GM18909 (cell line): Measurements from ENCODE around the gene PLB1.

Source experiments
- ATAC-seq: cut with Tn5 transposase; IDR thresholded peaks from one replicate; pipeline ENCODE4 v1.9.1; 2021; ENCODE audit warnings: mild to moderate bottlenecking; ENCODE audit not compliant: unreplicated experiment, poor library complexity

Gene PLB1

GRCh38 chr2:28582152-28582551 lies 86.3 kb downstream of the PLB1 start:
- ATAC-seq, result no peak

GRCh38 chr2:28582595-28582994 lies 86.7 kb downstream of the PLB1 start:
- ATAC-seq, result no peak

GRCh38 chr2:28583899-28584553 lies 88.2 kb downstream of the PLB1 start:
- no peak for ATAC-seq

GRCh38 chr2:28586867-28587266 lies 91.0 kb downstream of the PLB1 start:
- ATAC-seq, result no peak

- ATAC-seq, result no peak
These were observed 91.8 kb downstream of the PLB1 start for GRCh38 chr2:28587526-28588291.

GRCh38 chr2:28588292-28588670 lies 92.4 kb downstream of the PLB1 start:
- no peak for ATAC-seq

- no peak for ATAC-seq
These were observed 94.0 kb downstream of the PLB1 start for GRCh38 chr2:28589746-28590463.

- ATAC-seq, result no peak
These were observed 94.8 kb downstream of the PLB1 start for GRCh38 chr2:28590496-28591301.

GRCh38 chr2:28591711-28592335 lies 96.0 kb downstream of the PLB1 start:
- no peak for ATAC-seq

GRCh38 chr2:28592481-28592880 lies 96.6 kb downstream of the PLB1 start:
- ATAC-seq, result no peak

- no peak for ATAC-seq
These were observed 97.4 kb downstream of the PLB1 start for GRCh38 chr2:28593160-28593755.

GRCh38 chr2:28594000-28594331 lies 98.1 kb downstream of the PLB1 start:
- peak; percentile 20 for ATAC-seq

- ATAC-seq, result peak; percentile 71
These were observed 98.7 kb downstream of the PLB1 start for GRCh38 chr2:28594332-28595108.

- no peak for ATAC-seq
These were observed 99.5 kb downstream of the PLB1 start for GRCh38 chr2:28595323-28595722.

- no peak for ATAC-seq
These were observed 102.6 kb downstream of the PLB1 start for GRCh38 chr2:28598484-28598883.

GRCh38 chr2:28600181-28600580 lies 104.3 kb downstream of the PLB1 start:
- ATAC-seq, result no peak

- no peak for ATAC-seq
These were observed 105.8 kb downstream of the PLB1 start for GRCh38 chr2:28601616-28602015.

- ATAC-seq, result no peak
These were observed 106.3 kb downstream of the PLB1 start for GRCh38 chr2:28602136-28602660.
